Fibroblast of lung (primary cell): ENCODE results near the gene QSOX1. TPM values are rescaled to one million over a fixed set of nuclear protein-coding genes. Genes with fewer than 3 reads are reported as not detected.
A peak's percentile ranks its signal among the peaks of the same experiment; 100 is the strongest.

Source experiments
- DNase-seq, 2 donors: peaks; one replicate each; pipeline versions ENCODE4 v3.0.0 to v3.0.0-alpha.2; 2010; ENCODE audit warnings: low read depth in 2 of 2
- H2AFZ ChIP-seq: 2 replicates; pipeline ENCODE4 v1.5.1; 2012; ENCODE audit warnings: low read length, control low read depth, inconsistent platforms
- H3K27ac ChIP-seq: 2 replicates; pipeline ENCODE4 v1.5.1; 2011; ENCODE audit warnings: low read length, control low read depth; ENCODE audit not compliant: insufficient read depth
- H3K27me3 ChIP-seq: 2 replicates; pipeline ENCODE4 v1.5.1; 2011; ENCODE audit warnings: mild to moderate bottlenecking, low read length; ENCODE audit not compliant: control insufficient read depth, insufficient read depth
- H3K36me3 ChIP-seq: 2 replicates; pipeline ENCODE4 v1.5.1; 2011; ENCODE audit warnings: low read length; ENCODE audit not compliant: control insufficient read depth, insufficient read depth
- H3K4me1 ChIP-seq: 2 replicates; pipeline ENCODE4 v1.5.1; 2011; ENCODE audit warnings: low read length; ENCODE audit not compliant: control insufficient read depth, insufficient read depth; ENCODE audit errors: extremely low read depth
- H3K4me2 ChIP-seq: 2 replicates; pipeline ENCODE4 v1.5.1; 2011; ENCODE audit warnings: low read length, control low read depth; ENCODE audit not compliant: insufficient read depth; ENCODE audit errors: extremely low read depth
- H3K4me3 ChIP-seq, 4 experiments: fragments of 200-600 bp in 1 of 4; sonication (generic) in 1 of 4; replicated peaks in 1 of 4; 2 replicates each; pipeline ENCODE4 v1.5.1; 2011 to 2016; ENCODE audit warnings: low read length in 4 of 4, low read depth in 3 of 4, mild to moderate bottlenecking in 3 of 4, control low read depth in 2 of 4, inconsistent platforms in 1 of 4, mixed read lengths in 1 of 4; ENCODE audit not compliant: insufficient read depth in 1 of 4; ENCODE audit errors: control extremely low read depth in 1 of 4
- H3K79me2 ChIP-seq: 2 replicates; pipeline ENCODE4 v1.5.1; 2012; ENCODE audit warnings: mild to moderate bottlenecking, low read length, inconsistent platforms; ENCODE audit not compliant: control insufficient read depth, insufficient read depth
- H3K9ac ChIP-seq: 2 replicates; pipeline ENCODE4 v1.5.1; 2011; ENCODE audit warnings: mild to moderate bottlenecking, low read length, control low read depth; ENCODE audit not compliant: insufficient read depth
- H3K9me3 ChIP-seq: 2 replicates; pipeline ENCODE4 v1.5.1; 2012; ENCODE audit warnings: low read depth, low read length; ENCODE audit not compliant: control insufficient read depth, insufficient read depth
- H4K20me1 ChIP-seq: 2 replicates; pipeline ENCODE4 v1.5.1; 2011; ENCODE audit warnings: low read length; ENCODE audit not compliant: control insufficient read depth, insufficient read depth; ENCODE audit errors: extremely low read depth
- CTCF ChIP-seq, 2 donors: IDR thresholded peaks in 1 of 2; conservative IDR thresholded peaks in 1 of 2; 1 replicate in 1 of 2; 2 replicates in 1 of 2; pipeline ENCODE4 v1.5.1; 2011 to 2012; ENCODE audit warnings: low read length in 2 of 2, control low read depth in 1 of 2, inconsistent platforms in 1 of 2, low read depth in 1 of 2, mild to moderate bottlenecking in 1 of 2
- EZH2 ChIP-seq: IDR thresholded peaks from 2 replicates; pipeline ENCODE4 v1.5.1; 2012; ENCODE audit warnings: low read length, control low read depth, mild to moderate bottlenecking; ENCODE audit errors: missing control alignments
- polyA plus RNA-seq, 2 donors: library from polyadenylated mRNA; depleted of rRNA in 1 of 2; stranded (reverse) in 1 of 2; unstranded in 1 of 2; fragments of >200 nt; gene quantifications; 2 replicates each; pipeline ENCODE4 v1.2.1, GENCODE V29; 2011 to 2012; ENCODE audit warnings: missing spikeins in 1 of 2
- total RNA-seq: library from RNA; depleted of rRNA; stranded (reverse); fragments of >200 nt; gene quantifications from 2 replicates; pipeline ENCODE4 v1.2.1, GENCODE V29; 2014

QSOX1 gene
- total and polyA plus RNA-seq, 2 donors (not counting 1 experiment from before 2014, with no cell fraction given): 799 to 1,312 TPM

GRCh38 chr1:180158149-180159147 lies 3.8 kb downstream of the QSOX1 start:
- Histone ChIP-seq H3K4me3 (peak overlapping the region; percentile 93 to 99 (median 94)), H4K20me1 (peaks cover 5% of the 10 kb centered on the region), H3K9me3 (no peaks in the 10 kb centered on the region), H3K4me2 (peak overlapping the region; percentile 99), H2AFZ (no peak overlapping the region), H3K27me3 (no peaks in the 10 kb centered on the region), H3K9ac (no peak overlapping the region), H3K79me2 (peaks cover 82% of the 10 kb centered on the region), H3K27ac (no peak overlapping the region), H3K36me3 (peaks cover 2% of the 10 kb centered on the region), H3K4me1 (peaks cover 17% of the 10 kb centered on the region)
- no peak for DNase-seq
- TF ChIP-seq CTCF (conservative IDR thresholded peaks at IDR 0.05 in 1 of 2, IDR thresholded peaks at IDR 0.05 in 1 of 2; ENCODE audit: low read depth in 1 of 2, low read length in 2 of 2): no peak

- H3K4me1 ChIP-seq: peaks cover 11% of the 10 kb centered on the region
- no peak overlapping the region for H2AFZ ChIP-seq
- H3K79me2 ChIP-seq: peaks cover 95% of the 10 kb centered on the region
- no peak for DNase-seq
- no peak overlapping the region for H3K4me2 ChIP-seq
- no peaks in the 10 kb centered on the region for H3K9me3 ChIP-seq
- H3K4me3 ChIP-seq: peak overlapping the region in 1 of 4 experiments; percentile 94
- TF ChIP-seq CTCF (conservative IDR thresholded peaks at IDR 0.05 in 1 of 2, IDR thresholded peaks at IDR 0.05 in 1 of 2; ENCODE audit: low read depth in 1 of 2, low read length in 2 of 2) (no peak), EZH2 (no peak)
- no peaks in the 10 kb centered on the region for H3K27me3 ChIP-seq
- H4K20me1 ChIP-seq: peaks cover 8% of the 10 kb centered on the region
- no peak overlapping the region for H3K27ac ChIP-seq
- H3K9ac ChIP-seq: no peak overlapping the region
- peaks cover 5% of the 10 kb centered on the region for H3K36me3 ChIP-seq
These were observed 5.7 kb downstream of the QSOX1 start for GRCh38 chr1:180160357-180160756.

- TF ChIP-seq EZH2 (no peak), CTCF (conservative IDR thresholded peaks at IDR 0.05 in 1 of 2, IDR thresholded peaks at IDR 0.05 in 1 of 2; ENCODE audit: low read depth in 1 of 2, low read length in 2 of 2) (no peak)
- no peak overlapping the region for H3K27ac ChIP-seq
- H3K36me3 ChIP-seq: peaks cover 18% of the 10 kb centered on the region
- H3K27me3 ChIP-seq: no peaks in the 10 kb centered on the region
- H2AFZ ChIP-seq: no peak overlapping the region
- H3K4me1 ChIP-seq: peaks cover 6% of the 10 kb centered on the region
- no peak for DNase-seq
- H3K9ac ChIP-seq: no peak overlapping the region
- H3K4me3 ChIP-seq: no peak overlapping the region
- peaks cover 10% of the 10 kb centered on the region for H4K20me1 ChIP-seq
- H3K4me2 ChIP-seq: no peak overlapping the region
- H3K9me3 ChIP-seq: no peaks in the 10 kb centered on the region
- H3K79me2 ChIP-seq: peaks cover 91% of the 10 kb centered on the region
These were observed 8.4 kb downstream of the QSOX1 start for GRCh38 chr1:180163041-180163440.
